Breast epithelium (tissue), 3 donors: ENCODE measurements around the gene MPRIP.

Experiments used
- CTCF ChIP-seq, 3 donors: fragments of 450-650 bp; IDR thresholded peaks; one replicate each; pipeline ENCODE4 v1.5.1; 2016 to 2017; ENCODE audit warnings: antibody characterized with exemption in 3 of 3, mild to moderate bottlenecking in 3 of 3, moderate library complexity in 3 of 3
- POLR2A ChIP-seq: fragments of 450-650 bp; IDR thresholded peaks from one replicate; pipeline ENCODE4 v1.6.1; 2016; ENCODE audit warnings: antibody characterized with exemption, mild to moderate bottlenecking, moderate library complexity
- POLR2AphosphoS5 ChIP-seq, 3 donors: sonication (generic); formaldehyde crosslinking; IDR thresholded peaks; one replicate each; pipeline ENCODE4 v1.6.1; 2017; ENCODE audit warnings: antibody characterized with exemption in 3 of 3

- TF ChIP-seq POLR2AphosphoS5 (IDR thresholded peaks at IDR 0.05) = no peak
- TF ChIP-seq POLR2A = no peak
- no peak for TF ChIP-seq CTCF (IDR thresholded peaks at IDR 0.05)
Observed at GRCh38 chr17:17141279-17141678, 99.0 kb downstream of the MPRIP start.
